Left ventricle myocardium inferior (tissue), 1 donor: Measurements from ENCODE around the gene UBE2L3. TPM values are rescaled to one million over a fixed set of nuclear protein-coding genes. Genes with fewer than 3 reads are reported as not detected.

Experiments
- DNase-seq: peaks from one replicate; pipeline ENCODE4 v3.0.0-alpha.2; 2020
- H3K27ac ChIP-seq: fragments of 200-600 bp; replicated peaks from 2 replicates; pipeline ENCODE4 v1.8.0; 2021
- H3K27me3 ChIP-seq: fragments of 200-600 bp; 2 replicates; pipeline ENCODE4 v1.8.0; 2021; ENCODE audit warnings: low read depth
- H3K36me3 ChIP-seq: fragments of 200-600 bp; 2 replicates; pipeline ENCODE4 v1.8.0; 2021
- H3K4me1 ChIP-seq: fragments of 200-600 bp; 2 replicates; pipeline ENCODE4 v1.8.0; 2021
- H3K4me3 ChIP-seq: fragments of 200-600 bp; 2 replicates; pipeline ENCODE4 v1.8.0; 2021; ENCODE audit warnings: mild to moderate bottlenecking, moderate library complexity
- H3K9me3 ChIP-seq: fragments of 200-600 bp; replicated peaks from 2 replicates; pipeline ENCODE4 v1.8.0; 2021
- intact Hi-C: fragments of 100-400 bp; cut with micrococcal nuclease; formaldehyde crosslinking; loops from one replicate; pipeline ENCODE4 v1.11.0; 2022
- total RNA-seq: library from RNA; stranded (reverse); fragmentation: NEBNext Ultra II Directional; extraction: Animal tissue kit (Norgen Biotek cat#: 25700); gene quantifications from one replicate; pipeline ENCODE4 v1.2.1, GENCODE V29; 2021
- TF ChIP-seq, protein P1 (sequence below): fragments of 200-600 bp; IDR thresholded peaks from 2 replicates; pipeline ENCODE4 v1.8.0; 2021; ENCODE audit warnings: antibody characterized with exemption, mild to moderate bottlenecking, borderline replicate concordance
- donor health status: DM: no; HTN: yes; CAD: no; lungs with severe emphysema.

UBE2L3 gene
- total RNA-seq, 1 donor from 2014 or later, result 54.5 TPM

- Histone ChIP-seq H3K36me3 (peaks cover 11% of the 10 kb centered on the region), H3K9me3 (no peaks in the 10 kb centered on the region), H3K4me1 (peaks cover 34% of the 10 kb centered on the region), H3K27ac (peak overlapping the region; percentile 18), H3K27me3 (peaks cover 6% of the 10 kb centered on the region), H3K4me3 (peak overlapping the region; percentile 83)
- TF ChIP-seq, protein P1, sequence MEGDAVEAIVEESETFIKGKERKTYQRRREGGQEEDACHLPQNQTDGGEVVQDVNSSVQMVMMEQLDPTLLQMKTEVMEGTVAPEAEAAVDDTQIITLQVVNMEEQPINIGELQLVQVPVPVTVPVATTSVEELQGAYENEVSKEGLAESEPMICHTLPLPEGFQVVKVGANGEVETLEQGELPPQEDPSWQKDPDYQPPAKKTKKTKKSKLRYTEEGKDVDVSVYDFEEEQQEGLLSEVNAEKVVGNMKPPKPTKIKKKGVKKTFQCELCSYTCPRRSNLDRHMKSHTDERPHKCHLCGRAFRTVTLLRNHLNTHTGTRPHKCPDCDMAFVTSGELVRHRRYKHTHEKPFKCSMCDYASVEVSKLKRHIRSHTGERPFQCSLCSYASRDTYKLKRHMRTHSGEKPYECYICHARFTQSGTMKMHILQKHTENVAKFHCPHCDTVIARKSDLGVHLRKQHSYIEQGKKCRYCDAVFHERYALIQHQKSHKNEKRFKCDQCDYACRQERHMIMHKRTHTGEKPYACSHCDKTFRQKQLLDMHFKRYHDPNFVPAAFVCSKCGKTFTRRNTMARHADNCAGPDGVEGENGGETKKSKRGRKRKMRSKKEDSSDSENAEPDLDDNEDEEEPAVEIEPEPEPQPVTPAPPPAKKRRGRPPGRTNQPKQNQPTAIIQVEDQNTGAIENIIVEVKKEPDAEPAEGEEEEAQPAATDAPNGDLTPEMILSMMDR, result no peak
- intact Hi-C loops, result no loop called here
- DNase-seq, result no peak
Observed at GRCh38 chr22:21652547-21653545, 85.3 kb downstream of the UBE2L3 start.

GRCh38 chr22:21657020-21657359 is 89.5 kb downstream of the UBE2L3 start:
- Histone ChIP-seq H3K36me3 (no peaks in the 10 kb centered on the region), H3K9me3 (no peaks in the 10 kb centered on the region), H3K4me1 (peaks cover 23% of the 10 kb centered on the region), H3K27ac (no peak overlapping the region), H3K27me3 (peaks cover 15% of the 10 kb centered on the region), H3K4me3 (peak overlapping the region; percentile 71)
- TF ChIP-seq, protein P1, result no peak
- intact Hi-C loops, result no loop called here
- no peak for DNase-seq

- DNase-seq, result peak; percentile 75
Observed at GRCh38 chr22:21657360-21658032, 90.0 kb downstream of the UBE2L3 start.

DNA sequence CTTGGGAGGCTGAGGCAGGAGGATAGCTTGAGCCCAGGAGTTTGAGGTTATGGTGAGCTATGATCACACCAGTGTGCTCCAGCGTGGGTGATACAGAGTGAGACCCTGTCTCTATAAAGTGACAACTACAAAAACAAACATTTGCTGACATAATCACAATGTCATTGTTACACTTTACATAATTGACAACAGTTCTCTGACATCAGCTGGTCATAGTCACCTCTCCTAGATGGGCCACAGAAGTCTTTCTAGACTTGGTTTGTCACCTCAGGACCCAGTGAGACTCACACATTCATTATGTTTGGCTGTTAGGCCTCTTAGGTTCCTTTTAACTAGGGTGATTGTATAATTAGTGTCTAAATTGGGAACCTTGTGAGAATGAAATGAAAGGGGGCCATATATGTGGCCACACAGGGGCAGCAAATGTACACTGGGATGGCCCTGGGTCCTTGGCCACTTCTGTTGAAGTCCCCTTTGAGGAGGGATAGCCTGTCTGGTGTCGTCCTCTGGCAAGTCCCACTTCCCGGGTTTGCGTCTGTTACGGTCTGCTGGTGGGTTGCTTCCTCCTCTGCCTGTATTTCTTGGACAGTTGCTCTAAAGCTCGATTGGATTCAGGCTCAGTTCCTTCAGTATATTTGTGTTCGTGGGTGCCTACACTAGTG is 92.5 kb downstream of the UBE2L3 start:
- DNase-seq, result no peak
- intact Hi-C loops, result no loop called here
- H3K27me3 ChIP-seq, result peaks cover 15% of the 10 kb centered on the region
- no peaks in the 10 kb centered on the region for H3K9me3 ChIP-seq
- peaks cover 13% of the 10 kb centered on the region for H3K4me1 ChIP-seq
- H3K27ac ChIP-seq, result no peak overlapping the region
- no peaks in the 10 kb centered on the region for H3K36me3 ChIP-seq
- TF ChIP-seq, protein P1, result no peak
- H3K4me3 ChIP-seq, result no peak overlapping the region

More at GRCh38 chr22:21657360-21658032, 90.0 kb downstream of the UBE2L3 start:
- Histone ChIP-seq H3K9me3 (no peaks in the 10 kb centered on the region), H3K36me3 (no peaks in the 10 kb centered on the region), H3K4me3 (peak overlapping the region; percentile 71), H3K27me3 (peaks cover 15% of the 10 kb centered on the region), H3K4me1 (peaks cover 18% of the 10 kb centered on the region), H3K27ac (no peak overlapping the region)
- TF ChIP-seq, protein P1, result peak; percentile 48
- intact Hi-C loops, result no loop called here

GRCh38 chr22:21660904-21661303 is 93.4 kb downstream of the UBE2L3 start:
- H3K36me3 ChIP-seq, result no peaks in the 10 kb centered on the region
- no peak overlapping the region for H3K27ac ChIP-seq
- no peak for DNase-seq
- no peaks in the 10 kb centered on the region for H3K9me3 ChIP-seq
- TF ChIP-seq, protein P1, result no peak
- intact Hi-C loops, result no loop called here
- no peak overlapping the region for H3K4me3 ChIP-seq
- H3K4me1 ChIP-seq, result peaks cover 22% of the 10 kb centered on the region
- H3K27me3 ChIP-seq, result peaks cover 15% of the 10 kb centered on the region
